ENCODE measurements around the gene RTN4R.
"Not testable (repeated sequence)": the region's sequence is repeated elsewhere in the genome, so short reads cannot be mapped to it uniquely, and the experiment has no call there.

The RTN4R gene

GRCh38 chr22:20264614-20265452 lies 3.3 kb downstream of the RTN4R start:
- H3K27me3 ChIP-seq (ENCODE audit: insufficient read depth, low read length, poor library complexity, severe bottlenecking), result no peaks in the 10 kb centered on the region
- no peak overlapping the region for H3K9ac ChIP-seq (ENCODE audit: low read depth, low read length, poor library complexity, severe bottlenecking)
- no peaks in the 10 kb centered on the region for H3K9me2 ChIP-seq (replicated peaks; ENCODE audit: low read depth, low read length)
- no peak overlapping the region for H2AFZ ChIP-seq (ENCODE audit: low read length)
- H3K9me3 ChIP-seq (ENCODE audit: insufficient read depth, low read depth, low read length), result no peaks in the 10 kb centered on the region
- no peak overlapping the region for H3K4me3 ChIP-seq (ENCODE audit: low read length, poor library complexity, severe bottlenecking)
- H3K79me2 ChIP-seq (ENCODE audit: insufficient read depth, low read length), result peaks cover 63% of the 10 kb centered on the region; the same call in 1 of the 2 replicates
- H3K4me1 ChIP-seq (ENCODE audit: insufficient read depth, low read length, poor library complexity, severe bottlenecking), result peaks cover 11% of the 10 kb centered on the region
- H3K36me3 ChIP-seq (ENCODE audit: insufficient read depth, low read length), result no peaks in the 10 kb centered on the region
- H4K20me1 ChIP-seq (ENCODE audit: insufficient read depth, low read length, poor library complexity, severe bottlenecking), result peaks cover 20% of the 10 kb centered on the region
- peak overlapping the region; percentile 40 for H3K4me2 ChIP-seq (ENCODE audit: low read depth, low read length, poor library complexity, severe bottlenecking)
- no peaks in the 10 kb centered on the region for H3F3A ChIP-seq (ENCODE audit: low read depth)
- TF ChIP-seq EZH2phosphoT487 (IDR thresholded peaks at IDR 0.05; ENCODE audit: borderline replicate concordance), result no peak
- TF ChIP-seq CTCF (conservative IDR thresholded peaks at IDR 0.05; ENCODE audit: low read length), result no peak

GRCh38 chr22:20263404-20264281 lies 4.5 kb downstream of the RTN4R start:
- Histone ChIP-seq H4K20me1 (ENCODE audit: insufficient read depth, low read length, poor library complexity, severe bottlenecking) (peaks cover 21% of the 10 kb centered on the region), H3K4me1 (ENCODE audit: insufficient read depth, low read length, poor library complexity, severe bottlenecking) (peaks cover 11% of the 10 kb centered on the region), H3K79me2 (ENCODE audit: insufficient read depth, low read length) (peaks cover 70% of the 10 kb centered on the region; the same call in 1 of the 2 replicates)
- not testable (repeated sequence) for H2AFZ ChIP-seq (ENCODE audit: low read length); H3F3A ChIP-seq (ENCODE audit: low read depth); H3K9ac ChIP-seq (ENCODE audit: low read depth, low read length, poor library complexity, severe bottlenecking); H3K27me3 ChIP-seq (ENCODE audit: insufficient read depth, low read length, poor library complexity, severe bottlenecking); H3K9me2 ChIP-seq (replicated peaks; ENCODE audit: low read depth, low read length); H3K9me3 ChIP-seq (ENCODE audit: insufficient read depth, low read depth, low read length); H3K36me3 ChIP-seq (ENCODE audit: insufficient read depth, low read length); H3K4me3 ChIP-seq (ENCODE audit: low read length, poor library complexity, severe bottlenecking); H3K4me2 ChIP-seq (ENCODE audit: low read depth, low read length, poor library complexity, severe bottlenecking)

- H3F3A ChIP-seq (ENCODE audit: low read depth), result no peaks in the 10 kb centered on the region
- no peaks in the 10 kb centered on the region for H3K9me2 ChIP-seq (replicated peaks; ENCODE audit: low read depth, low read length)
- H3K9ac ChIP-seq (ENCODE audit: low read depth, low read length, poor library complexity, severe bottlenecking), result no peak overlapping the region
- no peak overlapping the region for H2AFZ ChIP-seq (ENCODE audit: low read length)
- H3K36me3 ChIP-seq (ENCODE audit: insufficient read depth, low read length), result no peaks in the 10 kb centered on the region
- H3K27me3 ChIP-seq (ENCODE audit: insufficient read depth, low read length, poor library complexity, severe bottlenecking), result no peaks in the 10 kb centered on the region
- no peaks in the 10 kb centered on the region for H3K9me3 ChIP-seq (ENCODE audit: insufficient read depth, low read depth, low read length)
- no peak overlapping the region for H3K4me3 ChIP-seq (ENCODE audit: low read length, poor library complexity, severe bottlenecking)
- H3K4me2 ChIP-seq (ENCODE audit: low read depth, low read length, poor library complexity, severe bottlenecking), result no peak overlapping the region
- no peak for TF ChIP-seq CTCF (conservative IDR thresholded peaks at IDR 0.05; ENCODE audit: low read length)
- TF ChIP-seq EZH2phosphoT487 (IDR thresholded peaks at IDR 0.05; ENCODE audit: borderline replicate concordance), result no peak
- H3K4me1 ChIP-seq (ENCODE audit: insufficient read depth, low read length, poor library complexity, severe bottlenecking), result peaks cover 11% of the 10 kb centered on the region
- peaks cover 76% of the 10 kb centered on the region; the same call in 1 of the 2 replicates for H3K79me2 ChIP-seq (ENCODE audit: insufficient read depth, low read length)
- H4K20me1 ChIP-seq (ENCODE audit: insufficient read depth, low read length, poor library complexity, severe bottlenecking), result peaks cover 23% of the 10 kb centered on the region
Observed at GRCh38 chr22:20262582-20263147, 5.5 kb downstream of the RTN4R start.

All from Loucy (cell line).